Measurements from ENCODE around the gene PHACTR2.

The PHACTR2 gene

GRCh38 chr6:143773506-143774150 lies 95.9 kb downstream of the PHACTR2 start:
- Histone ChIP-seq H3K4me2 (ENCODE audit: insufficient read depth, low read length, poor library complexity, severe bottlenecking) (no peak overlapping the region), H3K18ac (ENCODE audit: low read length) (no peak overlapping the region), H3K27ac (replicated peaks; ENCODE audit: low read length) (no peak overlapping the region), H2BK120ac (ENCODE audit: low read depth, low read length) (no peak overlapping the region), H3K4me3 (ENCODE audit: low read length in 2 of 2) (no peak overlapping the region), H3K14ac (ENCODE audit: low read length) (no peak overlapping the region), H3K27me3 (ENCODE audit: control insufficient read depth in 3 of 3, insufficient read depth in 3 of 3, low read depth in 1 of 3, low read length in 3 of 3) (no peaks in the 10 kb centered on the region), H2AFZ (ENCODE audit: low read length) (no peak overlapping the region), H4K91ac (ENCODE audit: low read depth, low read length, poor library complexity) (no peak overlapping the region), H3K4me1 (ENCODE audit: control insufficient read depth in 2 of 2, insufficient read depth in 1 of 2, low read depth in 1 of 2, low read length in 2 of 2) (no peaks in the 10 kb centered on the region), H2BK12ac (ENCODE audit: low read length) (no peak overlapping the region), H4K8ac (ENCODE audit: low read depth, low read length) (no peak overlapping the region), H3K79me1 (ENCODE audit: low read depth, low read length) (no peaks in the 10 kb centered on the region), H3K9ac (ENCODE audit: low read depth, low read length, poor library complexity) (no peak overlapping the region), H3K23ac (ENCODE audit: low read depth, low read length, poor library complexity) (no peak overlapping the region), H3K36me3 (replicated peaks in 1 of 2; ENCODE audit: control insufficient read depth in 2 of 2, insufficient read depth in 2 of 2, low read length in 2 of 2) (peaks cover 4 to 73% of the 10 kb centered on the region in 2 donors), H2BK15ac (ENCODE audit: low read length) (no peak overlapping the region), H2BK5ac (ENCODE audit: low read length) (no peak overlapping the region), H3K4ac (ENCODE audit: low read length) (no peak overlapping the region), H2AK5ac (ENCODE audit: low read depth, low read length) (no peak overlapping the region), H3K9me3 (replicated peaks in 1 of 2; ENCODE audit: control insufficient read depth in 2 of 2, insufficient read depth in 1 of 2, low read depth in 1 of 2, low read length in 2 of 2) (no peaks in the 10 kb centered on the region)
- no peak for DNase-seq (ENCODE audit: low spot score)
- no CpG with 5 or more reads among the region's 5 CpGs for WGBS, 2 donors (ENCODE audit: extremely low coverage in 2 of 2, insufficient read length in 2 of 2, insufficient replicate concordance in 1 of 2)

GRCh38 chr6:143774347-143774746 lies 96.6 kb downstream of the PHACTR2 start:
- Histone ChIP-seq H3K27me3 (ENCODE audit: control insufficient read depth in 3 of 3, insufficient read depth in 3 of 3, low read depth in 1 of 3, low read length in 3 of 3) (no peaks in the 10 kb centered on the region), H3K79me1 (ENCODE audit: low read depth, low read length) (no peaks in the 10 kb centered on the region), H3K9me3 (replicated peaks in 1 of 2; ENCODE audit: control insufficient read depth in 2 of 2, insufficient read depth in 1 of 2, low read depth in 1 of 2, low read length in 2 of 2) (no peaks in the 10 kb centered on the region), H3K14ac (ENCODE audit: low read length) (no peak overlapping the region), H3K4me3 (ENCODE audit: low read length in 2 of 2) (no peak overlapping the region), H2BK120ac (ENCODE audit: low read depth, low read length) (no peak overlapping the region), H3K18ac (ENCODE audit: low read length) (no peak overlapping the region), H4K91ac (ENCODE audit: low read depth, low read length, poor library complexity) (no peak overlapping the region), H3K4me2 (ENCODE audit: insufficient read depth, low read length, poor library complexity, severe bottlenecking) (no peak overlapping the region), H2BK5ac (ENCODE audit: low read length) (no peak overlapping the region), H3K36me3 (replicated peaks in 1 of 2; ENCODE audit: control insufficient read depth in 2 of 2, insufficient read depth in 2 of 2, low read length in 2 of 2) (peaks cover 4 to 73% of the 10 kb centered on the region in 2 donors), H3K27ac (replicated peaks; ENCODE audit: low read length) (no peak overlapping the region), H3K23ac (ENCODE audit: low read depth, low read length, poor library complexity) (no peak overlapping the region), H3K4me1 (ENCODE audit: control insufficient read depth in 2 of 2, insufficient read depth in 1 of 2, low read depth in 1 of 2, low read length in 2 of 2) (no peaks in the 10 kb centered on the region), H2AK5ac (ENCODE audit: low read depth, low read length) (no peak overlapping the region), H4K8ac (ENCODE audit: low read depth, low read length) (no peak overlapping the region), H2BK15ac (ENCODE audit: low read length) (no peak overlapping the region), H3K4ac (ENCODE audit: low read length) (no peak overlapping the region), H2BK12ac (ENCODE audit: low read length) (no peak overlapping the region), H2AFZ (ENCODE audit: low read length) (no peak overlapping the region), H3K9ac (ENCODE audit: low read depth, low read length, poor library complexity) (no peak overlapping the region)
- WGBS, 2 donors (ENCODE audit: extremely low coverage in 2 of 2, insufficient read length in 2 of 2, insufficient replicate concordance in 1 of 2), result no CpG with 5 or more reads among the region's 2 CpGs
- DNase-seq (ENCODE audit: low spot score), result no peak

GRCh38 chr6:143775336-143775735 lies 97.6 kb downstream of the PHACTR2 start:
- H3K23ac ChIP-seq (ENCODE audit: low read depth, low read length, poor library complexity), result no peak overlapping the region
- H3K27ac ChIP-seq (replicated peaks; ENCODE audit: low read length), result no peak overlapping the region
- no peak overlapping the region for H2BK15ac ChIP-seq (ENCODE audit: low read length)
- H3K18ac ChIP-seq (ENCODE audit: low read length), result no peak overlapping the region
- no peak overlapping the region for H4K91ac ChIP-seq (ENCODE audit: low read depth, low read length, poor library complexity)
- H3K79me1 ChIP-seq (ENCODE audit: low read depth, low read length), result no peaks in the 10 kb centered on the region
- no peak overlapping the region for H2BK120ac ChIP-seq (ENCODE audit: low read depth, low read length)
- H3K9me3 ChIP-seq (replicated peaks in 1 of 2; ENCODE audit: control insufficient read depth in 2 of 2, insufficient read depth in 1 of 2, low read depth in 1 of 2, low read length in 2 of 2), result no peaks in the 10 kb centered on the region
- no peak overlapping the region for H3K4me3 ChIP-seq (ENCODE audit: low read length in 2 of 2)
- no peak overlapping the region for H3K9ac ChIP-seq (ENCODE audit: low read depth, low read length, poor library complexity)
- no CpG with 5 or more reads among the region's 6 CpGs for WGBS, 2 donors (ENCODE audit: extremely low coverage in 2 of 2, insufficient read length in 2 of 2, insufficient replicate concordance in 1 of 2)
- H3K14ac ChIP-seq (ENCODE audit: low read length), result no peak overlapping the region
- no peak overlapping the region for H2BK5ac ChIP-seq (ENCODE audit: low read length)
- no peaks in the 10 kb centered on the region for H3K27me3 ChIP-seq (ENCODE audit: control insufficient read depth in 3 of 3, insufficient read depth in 3 of 3, low read depth in 1 of 3, low read length in 3 of 3)
- no peak overlapping the region for H3K4ac ChIP-seq (ENCODE audit: low read length)
- no peak overlapping the region for H2AK5ac ChIP-seq (ENCODE audit: low read depth, low read length)
- H3K36me3 ChIP-seq (replicated peaks in 1 of 2; ENCODE audit: control insufficient read depth in 2 of 2, insufficient read depth in 2 of 2, low read length in 2 of 2), result peaks cover 4 to 69% of the 10 kb centered on the region in 2 donors
- no peaks in the 10 kb centered on the region for H3K4me1 ChIP-seq (ENCODE audit: control insufficient read depth in 2 of 2, insufficient read depth in 1 of 2, low read depth in 1 of 2, low read length in 2 of 2)
- no peak overlapping the region for H2BK12ac ChIP-seq (ENCODE audit: low read length)
- no peak overlapping the region for H2AFZ ChIP-seq (ENCODE audit: low read length)
- no peak for DNase-seq (ENCODE audit: low spot score)
- H4K8ac ChIP-seq (ENCODE audit: low read depth, low read length), result no peak overlapping the region
- no peak overlapping the region for H3K4me2 ChIP-seq (ENCODE audit: insufficient read depth, low read length, poor library complexity, severe bottlenecking)

GRCh38 chr6:143778926-143779325 lies 101.2 kb downstream of the PHACTR2 start:
- Histone ChIP-seq H3K79me1 (ENCODE audit: low read depth, low read length) (no peaks in the 10 kb centered on the region), H3K18ac (ENCODE audit: low read length) (no peak overlapping the region), H2BK5ac (ENCODE audit: low read length) (no peak overlapping the region), H2BK12ac (ENCODE audit: low read length) (no peak overlapping the region), H3K4me3 (ENCODE audit: low read length in 2 of 2) (no peak overlapping the region), H3K4me1 (ENCODE audit: control insufficient read depth in 2 of 2, insufficient read depth in 1 of 2, low read depth in 1 of 2, low read length in 2 of 2) (no peaks in the 10 kb centered on the region), H3K14ac (ENCODE audit: low read length) (no peak overlapping the region), H3K9me3 (replicated peaks in 1 of 2; ENCODE audit: control insufficient read depth in 2 of 2, insufficient read depth in 1 of 2, low read depth in 1 of 2, low read length in 2 of 2) (no peaks in the 10 kb centered on the region), H2AK5ac (ENCODE audit: low read depth, low read length) (no peak overlapping the region), H2AFZ (ENCODE audit: low read length) (no peak overlapping the region), H2BK15ac (ENCODE audit: low read length) (no peak overlapping the region), H3K36me3 (replicated peaks in 1 of 2; ENCODE audit: control insufficient read depth in 2 of 2, insufficient read depth in 2 of 2, low read length in 2 of 2) (peaks cover 4 to 71% of the 10 kb centered on the region in 2 donors), H3K9ac (ENCODE audit: low read depth, low read length, poor library complexity) (no peak overlapping the region), H2BK120ac (ENCODE audit: low read depth, low read length) (no peak overlapping the region), H3K4me2 (ENCODE audit: insufficient read depth, low read length, poor library complexity, severe bottlenecking) (no peak overlapping the region), H3K27me3 (ENCODE audit: control insufficient read depth in 3 of 3, insufficient read depth in 3 of 3, low read depth in 1 of 3, low read length in 3 of 3) (no peaks in the 10 kb centered on the region), H3K27ac (replicated peaks; ENCODE audit: low read length) (no peak overlapping the region), H3K4ac (ENCODE audit: low read length) (no peak overlapping the region), H4K91ac (ENCODE audit: low read depth, low read length, poor library complexity) (no peak overlapping the region), H3K23ac (ENCODE audit: low read depth, low read length, poor library complexity) (no peak overlapping the region), H4K8ac (ENCODE audit: low read depth, low read length) (no peak overlapping the region)
- WGBS, 2 donors (ENCODE audit: extremely low coverage in 2 of 2, insufficient read length in 2 of 2, insufficient replicate concordance in 1 of 2), result no CpG with 5 or more reads among the region's 2 CpGs
- no peak for DNase-seq (ENCODE audit: low spot score)
